RWPE2 (cell line): ENCODE data around the gene PTPRN2.

Experiments used
- ATAC-seq: fragments of 200-7000 bp; cut with Tn5 transposase; 3 replicates; pipeline ENCODE4 v1.9.1; 2021; ENCODE audit warnings: low read depth
- DNase-seq: peaks from one replicate; pipeline ENCODE4 v3.0.0-alpha.2; 2020; ENCODE audit warnings: low spot score
- H3K27ac ChIP-seq: fragments of 450-650 bp; 2 replicates; pipeline ENCODE4 v1.5.1; 2017; ENCODE audit warnings: mild to moderate bottlenecking; ENCODE audit not compliant: poor library complexity, severe bottlenecking
- H3K27me3 ChIP-seq: fragments of 250-450 bp; sonication (Bioruptor Pico); 2 replicates; pipeline ENCODE4 v1.5.1; 2021; ENCODE audit warnings: mild to moderate bottlenecking, moderate library complexity; ENCODE audit not compliant: insufficient read depth, poor library complexity, severe bottlenecking
- H3K36me3 ChIP-seq: fragments of 250-450 bp; sonication (Bioruptor Pico); 2 replicates; pipeline ENCODE4 v1.5.1; 2020; ENCODE audit warnings: low read depth, mild to moderate bottlenecking, moderate library complexity
- H3K4me1 ChIP-seq: fragments of 250-450 bp; sonication (Bioruptor Pico); 2 replicates; pipeline ENCODE4 v1.5.1; 2021; ENCODE audit warnings: mild to moderate bottlenecking, moderate library complexity; ENCODE audit not compliant: insufficient read depth, poor library complexity, severe bottlenecking
- H3K4me3 ChIP-seq: fragments of 250-450 bp; sonication (Bioruptor Pico); 2 replicates; pipeline ENCODE4 v1.5.1; 2021; ENCODE audit warnings: mild to moderate bottlenecking, moderate library complexity; ENCODE audit not compliant: severe bottlenecking
- H3K9me3 ChIP-seq: fragments of 250-450 bp; sonication (Bioruptor Pico); 2 replicates; pipeline ENCODE4 v1.5.1; 2021; ENCODE audit warnings: mild to moderate bottlenecking, moderate library complexity; ENCODE audit not compliant: severe bottlenecking
- CTCF ChIP-seq: fragments of 450-650 bp; IDR thresholded peaks from one replicate; pipeline ENCODE4 v1.5.1; 2017; ENCODE audit warnings: mild to moderate bottlenecking, moderate library complexity; ENCODE audit not compliant: poor library complexity, severe bottlenecking

Gene PTPRN2

GRCh38 chr7:158405324-158405723 lies 182.3 kb downstream of the PTPRN2 start:
- DNase-seq (no peak), ATAC-seq (no peak)
- Histone ChIP-seq H3K9me3 (peaks cover 3% of the 10 kb centered on the region), H3K36me3 (no peaks in the 10 kb centered on the region), H3K4me1 (peaks cover 15% of the 10 kb centered on the region), H3K27me3 (no peaks in the 10 kb centered on the region), H3K4me3 (no peak overlapping the region), H3K27ac (no peak overlapping the region)
- no peak for TF ChIP-seq CTCF

- no peaks in the 10 kb centered on the region for H3K36me3 ChIP-seq
- no peak overlapping the region for H3K27ac ChIP-seq
- no peak for TF ChIP-seq CTCF
- DNase-seq: no peak
- H3K9me3 ChIP-seq: no peaks in the 10 kb centered on the region
- no peak overlapping the region for H3K4me3 ChIP-seq
- ATAC-seq: peak; percentile 33; the same call in 1 of the 3 replicates
- H3K27me3 ChIP-seq: no peaks in the 10 kb centered on the region
- H3K4me1 ChIP-seq: peaks cover 15% of the 10 kb centered on the region
Measured at GRCh38 chr7:158404031-158404761, 183.4 kb downstream of the PTPRN2 start.

GRCh38 chr7:158403013-158403821 lies 184.4 kb downstream of the PTPRN2 start:
- Histone ChIP-seq H3K4me1 (peaks cover 15% of the 10 kb centered on the region), H3K27ac (peak overlapping the region; percentile 15), H3K27me3 (no peaks in the 10 kb centered on the region), H3K4me3 (no peak overlapping the region), H3K9me3 (peaks cover 3% of the 10 kb centered on the region), H3K36me3 (no peaks in the 10 kb centered on the region)
- ATAC-seq (peak; percentile 82), DNase-seq (no peak)
- TF ChIP-seq CTCF: no peak

GRCh38 chr7:158402471-158402870 lies 185.2 kb downstream of the PTPRN2 start:
- no peak overlapping the region for H3K4me3 ChIP-seq
- DNase-seq: no peak

More at GRCh38 chr7:158402471-158402870, 185.2 kb downstream of the PTPRN2 start:
- ATAC-seq: no peak
- no peaks in the 10 kb centered on the region for H3K27me3 ChIP-seq
- peaks cover 3% of the 10 kb centered on the region for H3K9me3 ChIP-seq
- H3K36me3 ChIP-seq: no peaks in the 10 kb centered on the region
- H3K4me1 ChIP-seq: peaks cover 16% of the 10 kb centered on the region
- TF ChIP-seq CTCF: no peak
- no peak overlapping the region for H3K27ac ChIP-seq
